Upper lobe of left lung (tissue), 6 donors: ENCODE results near the gene PHEX. TPM values are rescaled to one million over a fixed set of nuclear protein-coding genes. Genes with fewer than 3 reads are reported as not detected.

Experiments
- ATAC-seq, 2 donors: fragments of 200-7000 bp; cut with Tn5 transposase; one replicate each; pipeline ENCODE4 v1.9.1; 2022; ENCODE audit warnings: mild to moderate bottlenecking in 2 of 2, moderate library complexity in 2 of 2; ENCODE audit not compliant: low FRiP score in 2 of 2
- DNase-seq, 2 donors: peaks; one replicate each; pipeline ENCODE4 v3.0.0-alpha.2; 2019 to 2020
- H3K27ac ChIP-seq, 4 donors: fragments of 200-600 bp; sonication (generic); one replicate each; pipeline ENCODE4 v1.5.1; 2016 to 2019
- H3K27me3 ChIP-seq, 4 donors: fragments of 200-600 bp; sonication (generic); one replicate each; pipeline ENCODE4 v1.5.1; 2017 to 2019
- H3K36me3 ChIP-seq, 4 donors: fragments of 200-600 bp; sonication (generic); one replicate each; pipeline ENCODE4 v1.5.1; 2016 to 2019
- H3K4me1 ChIP-seq, 4 donors: fragments of 200-600 bp; sonication (generic); one replicate each; pipeline ENCODE4 v1.5.1; 2018 to 2019
- H3K4me3 ChIP-seq, 4 donors: fragments of 200-600 bp; sonication (generic); one replicate each; pipeline ENCODE4 v1.5.1; 2017 to 2019; ENCODE audit warnings: mild to moderate bottlenecking in 2 of 4, moderate library complexity in 1 of 4
- H3K9me3 ChIP-seq, 4 donors: fragments of 200-600 bp; sonication (generic); one replicate each; pipeline ENCODE4 v1.5.1; 2018 to 2019
- CTCF ChIP-seq, 6 experiments: fragments of 450-650 bp in 4 of 6; fragments of 200-600 bp in 2 of 6; sonication (generic) in 2 of 6; IDR thresholded peaks; one replicate each; pipeline ENCODE4 v1.5.1; 2016 to 2019; ENCODE audit warnings: antibody characterized with exemption in 6 of 6
- EP300 ChIP-seq, 4 donors: sonication (generic); formaldehyde crosslinking; IDR thresholded peaks; one replicate each; pipeline ENCODE4 v1.5.1; 2017; ENCODE audit warnings: antibody characterized with exemption in 4 of 4, control low read depth in 2 of 4
- POLR2A ChIP-seq, 4 donors: fragments of 450-650 bp; IDR thresholded peaks; one replicate each; pipeline ENCODE4 v1.5.1; 2016 to 2017; ENCODE audit warnings: antibody characterized with exemption in 4 of 4, mild to moderate bottlenecking in 2 of 4
- POLR2AphosphoS5 ChIP-seq, 2 donors: sonication (generic); formaldehyde crosslinking; IDR thresholded peaks; one replicate each; pipeline ENCODE4 v1.5.1; 2017; ENCODE audit warnings: antibody characterized with exemption in 2 of 2
- WGBS, 2 donors: methylation state at CpG; one replicate each; pipeline ENCODE4 v1.1.5; 2017 to 2018; 5-methylcytosine and 5-hydroxymethylcytosine counted together
- total RNA-seq, 6 donors: library from RNA; depleted of rRNA in 4 of 6; stranded (reverse); fragments of >200 nt in 4 of 6; gene quantifications; one replicate each; pipeline versions ENCODE4 v1.1.0 to v1.2.1, GENCODE V29; 2016 to 2021
- donor health status: DM: no; HTN: no; CAD: no; lungs with moderate emphysema.
- donor health status: DM: no; HTN: yes; CAD: no; lungs with severe emphysema.

PHEX gene
- total RNA-seq, 6 donors from 2014 or later, result 0.80 to 4.9 (median 1.4) TPM

GRCh38 chrX:22037225-22037624 lies 5.1 kb downstream of the PHEX start:
- H3K4me1 ChIP-seq, result no peaks in the 10 kb centered on the region
- ATAC-seq (no peak), DNase-seq (no peak)
- TF ChIP-seq POLR2AphosphoS5 (IDR thresholded peaks at IDR 0.05), result no peak
- TF ChIP-seq POLR2A (IDR thresholded peaks at IDR 0.05), result no peak
- TF ChIP-seq CTCF (IDR thresholded peaks at IDR 0.05), result no peak
- no peak for TF ChIP-seq EP300 (IDR thresholded peaks at IDR 0.05)
- 65 to 89% methylated on average over 2 of the region's 2 CpGs for WGBS, 2 donors
- H3K9me3 ChIP-seq, result no peaks in the 10 kb centered on the region
- H3K27ac ChIP-seq, result no peak overlapping the region
- no peaks in the 10 kb centered on the region for H3K36me3 ChIP-seq
- H3K4me3 ChIP-seq, result no peak overlapping the region
- no peaks in the 10 kb centered on the region for H3K27me3 ChIP-seq

- Histone ChIP-seq H3K27me3 (no peaks in the 10 kb centered on the region), H3K9me3 (no peaks in the 10 kb centered on the region), H3K4me1 (no peaks in the 10 kb centered on the region), H3K27ac (no peak overlapping the region), H3K4me3 (no peak overlapping the region), H3K36me3 (no peaks in the 10 kb centered on the region)
- 86 to 97% methylated on average over 10 to 13 of the region's 13 CpGs for WGBS, 2 donors
- ATAC-seq (no peak), DNase-seq (no peak)
- TF ChIP-seq CTCF (IDR thresholded peaks at IDR 0.05), result no peak
These were observed 5.9 kb downstream of the PHEX start for GRCh38 chrX:22037911-22038537.

DNA sequence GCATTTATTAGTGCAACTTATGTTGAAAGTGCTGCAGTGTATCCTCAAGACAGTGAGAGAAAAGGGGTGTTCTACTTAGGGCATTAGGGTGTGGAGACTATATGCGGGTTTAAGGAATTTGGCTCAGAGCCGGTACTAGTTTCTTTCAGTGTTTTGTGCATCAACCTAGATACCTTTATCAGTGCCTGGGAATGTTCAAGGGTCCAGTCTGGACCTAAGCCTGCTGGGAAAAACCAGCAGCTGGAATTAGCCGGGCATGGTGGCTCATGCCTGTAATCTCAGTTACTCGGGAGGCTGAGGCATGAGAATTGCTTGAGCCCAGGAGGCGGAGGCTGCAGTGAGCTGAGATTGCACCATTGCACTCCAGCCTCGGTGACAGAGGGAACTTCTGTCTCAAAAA lies 7.4 kb downstream of the PHEX start:
- H3K36me3 ChIP-seq, result no peaks in the 10 kb centered on the region
- DNase-seq (no peak), ATAC-seq (no peak)
- no peak overlapping the region for H3K4me3 ChIP-seq
- H3K9me3 ChIP-seq, result no peaks in the 10 kb centered on the region
- H3K27me3 ChIP-seq, result no peaks in the 10 kb centered on the region
- no peaks in the 10 kb centered on the region for H3K4me1 ChIP-seq
- 83 to 100% methylated on average over 2 to 6 of the region's 6 CpGs for WGBS, 2 donors
- TF ChIP-seq POLR2A (IDR thresholded peaks at IDR 0.05) (no peak), POLR2AphosphoS5 (IDR thresholded peaks at IDR 0.05) (no peak), CTCF (IDR thresholded peaks at IDR 0.05) (no peak), EP300 (IDR thresholded peaks at IDR 0.05) (no peak)
- H3K27ac ChIP-seq, result no peak overlapping the region

DNA sequence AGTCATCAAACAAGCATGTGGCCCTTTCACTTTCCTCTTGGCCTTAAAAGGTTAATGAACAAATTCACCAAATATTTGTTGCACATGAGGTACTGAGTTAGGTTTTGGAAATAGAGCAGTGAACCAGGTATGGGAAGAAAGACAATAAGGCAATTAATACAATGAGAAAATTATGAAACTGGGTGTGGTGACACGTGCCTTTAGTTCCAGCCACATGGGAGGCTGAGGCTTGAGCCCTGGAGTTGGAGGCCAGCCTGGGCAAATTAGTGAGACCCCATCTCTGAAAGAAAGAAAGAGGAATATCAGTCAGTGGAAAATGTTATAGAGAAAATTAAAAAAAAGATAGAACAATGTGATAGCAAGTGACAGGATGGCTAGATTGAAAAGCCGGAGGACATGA lies 8.1 kb downstream of the PHEX start:
- ATAC-seq, result no peak

More for the DNA sequence above, 8.1 kb downstream of the PHEX start:
- Histone ChIP-seq H3K36me3 (no peaks in the 10 kb centered on the region), H3K27ac (no peak overlapping the region), H3K27me3 (no peaks in the 10 kb centered on the region), H3K4me1 (no peaks in the 10 kb centered on the region), H3K4me3 (no peak overlapping the region), H3K9me3 (no peaks in the 10 kb centered on the region)
- TF ChIP-seq POLR2A (IDR thresholded peaks at IDR 0.05) (no peak), POLR2AphosphoS5 (IDR thresholded peaks at IDR 0.05) (no peak), EP300 (IDR thresholded peaks at IDR 0.05) (no peak), CTCF (IDR thresholded peaks at IDR 0.05) (no peak)
- DNase-seq, result no peak
- WGBS, 2 donors, result 82 to 91% methylated on average over 2 of the region's 2 CpGs
